Peyer's patch (tissue), 4 donors: ENCODE results near the gene CABP4.

Experiments used
- POLR2A ChIP-seq, 2 donors: fragments of 450-650 bp; IDR thresholded peaks; one replicate each; pipeline ENCODE4 v1.5.1; 2017; ENCODE audit warnings: antibody characterized with exemption in 2 of 2, mild to moderate bottlenecking in 2 of 2, moderate library complexity in 2 of 2
- TF ChIP-seq, protein P1 (sequence below), 6 experiments: fragments of 450-650 bp in 4 of 6; fragments of 200-600 bp in 2 of 6; sonication (generic) in 1 of 6; IDR thresholded peaks; one replicate each; pipeline ENCODE4 v1.5.1; 2017 to 2019; ENCODE audit warnings: antibody characterized with exemption in 6 of 6, mild to moderate bottlenecking in 3 of 6, moderate library complexity in 1 of 6

GRCh38 chr11:67417425-67417824 is 37.7 kb upstream of the CABP4 start:
- TF ChIP-seq, protein P1, sequence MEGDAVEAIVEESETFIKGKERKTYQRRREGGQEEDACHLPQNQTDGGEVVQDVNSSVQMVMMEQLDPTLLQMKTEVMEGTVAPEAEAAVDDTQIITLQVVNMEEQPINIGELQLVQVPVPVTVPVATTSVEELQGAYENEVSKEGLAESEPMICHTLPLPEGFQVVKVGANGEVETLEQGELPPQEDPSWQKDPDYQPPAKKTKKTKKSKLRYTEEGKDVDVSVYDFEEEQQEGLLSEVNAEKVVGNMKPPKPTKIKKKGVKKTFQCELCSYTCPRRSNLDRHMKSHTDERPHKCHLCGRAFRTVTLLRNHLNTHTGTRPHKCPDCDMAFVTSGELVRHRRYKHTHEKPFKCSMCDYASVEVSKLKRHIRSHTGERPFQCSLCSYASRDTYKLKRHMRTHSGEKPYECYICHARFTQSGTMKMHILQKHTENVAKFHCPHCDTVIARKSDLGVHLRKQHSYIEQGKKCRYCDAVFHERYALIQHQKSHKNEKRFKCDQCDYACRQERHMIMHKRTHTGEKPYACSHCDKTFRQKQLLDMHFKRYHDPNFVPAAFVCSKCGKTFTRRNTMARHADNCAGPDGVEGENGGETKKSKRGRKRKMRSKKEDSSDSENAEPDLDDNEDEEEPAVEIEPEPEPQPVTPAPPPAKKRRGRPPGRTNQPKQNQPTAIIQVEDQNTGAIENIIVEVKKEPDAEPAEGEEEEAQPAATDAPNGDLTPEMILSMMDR (IDR thresholded peaks at IDR 0.05), result no peak
- TF ChIP-seq POLR2A (IDR thresholded peaks at IDR 0.05), result no peak
